Measurements from ENCODE around the gene NCMAP. TPM values are rescaled to one million over a fixed set of nuclear protein-coding genes. Genes with fewer than 3 reads are reported as not detected.

The NCMAP gene
- polyA plus RNA-seq, 4 donors, result 0.81 to 15.7 (median 3.0) TPM

- H3K4me1 ChIP-seq (ENCODE audit: control insufficient read depth in 3 of 3, insufficient read depth in 2 of 3, low read depth in 1 of 3, low read length in 2 of 3), result peaks cover 0 to 23% (median 11%) of the 10 kb centered on the region in 3 donors
- peak overlapping the region; percentile 88 to 98 (median 92) for H3K4me3 ChIP-seq (ENCODE audit: low read depth in 1 of 3, low read length in 3 of 3)
- 0% methylated on average over 39 to 53 of the region's 53 CpGs for WGBS, 3 donors
- H3K27me3 ChIP-seq (ENCODE audit: control insufficient read depth in 3 of 3, insufficient read depth in 3 of 3, low read length in 3 of 3), result no peaks in the 10 kb centered on the region
- DNase-seq, result peak; percentile 44 to 74
- no peaks in the 10 kb centered on the region for H3K9me3 ChIP-seq (ENCODE audit: control insufficient read depth in 2 of 2, insufficient read depth in 1 of 2, low read depth in 1 of 2, low read length in 1 of 2)
- H3K36me3 ChIP-seq (ENCODE audit: control insufficient read depth in 3 of 3, insufficient read depth in 2 of 3, low read depth in 1 of 3, low read length in 3 of 3), result peaks cover 3 to 10% (median 5%) of the 10 kb centered on the region in 3 donors
- FAIRE-seq, result no peak
- H3K27ac ChIP-seq (ENCODE audit: low read depth in 1 of 3, low read length in 2 of 3), result peak overlapping the region; percentile 72 to 95 (median 85)
Observed at GRCh38 chr1:24643363-24644099, 87.6 kb downstream of the NCMAP start.

- Histone ChIP-seq H3K9me3 (ENCODE audit: control insufficient read depth in 2 of 2, insufficient read depth in 1 of 2, low read depth in 1 of 2, low read length in 1 of 2) (no peaks in the 10 kb centered on the region), H3K4me3 (ENCODE audit: low read depth in 1 of 3, low read length in 3 of 3) (peak overlapping the region; percentile 88 to 98 (median 92)), H3K27me3 (ENCODE audit: control insufficient read depth in 3 of 3, insufficient read depth in 3 of 3, low read length in 3 of 3) (no peaks in the 10 kb centered on the region), H3K36me3 (ENCODE audit: control insufficient read depth in 3 of 3, insufficient read depth in 2 of 3, low read depth in 1 of 3, low read length in 3 of 3) (peaks cover 6 to 13% (median 10%) of the 10 kb centered on the region in 3 donors), H3K4me1 (ENCODE audit: control insufficient read depth in 3 of 3, insufficient read depth in 2 of 3, low read depth in 1 of 3, low read length in 2 of 3) (peaks cover 0 to 23% (median 11%) of the 10 kb centered on the region in 3 donors), H3K27ac (ENCODE audit: low read depth in 1 of 3, low read length in 2 of 3) (peak overlapping the region; percentile 72 to 95 (median 85))
- FAIRE-seq, result no peak
- peak; percentile 21 to 60 for DNase-seq
- WGBS, 3 donors, result 0 to 1% (median 1%) methylated on average over 9 of the region's 9 CpGs
Observed at GRCh38 chr1:24644100-24644384, 88.2 kb downstream of the NCMAP start.

- no peaks in the 10 kb centered on the region for H3K27me3 ChIP-seq (ENCODE audit: control insufficient read depth in 3 of 3, insufficient read depth in 3 of 3, low read length in 3 of 3)
- H3K4me1 ChIP-seq (ENCODE audit: control insufficient read depth in 3 of 3, insufficient read depth in 2 of 3, low read depth in 1 of 3, low read length in 2 of 3), result peaks cover 0 to 15% (median 9%) of the 10 kb centered on the region in 3 donors
- no peak overlapping the region for H3K4me3 ChIP-seq (ENCODE audit: low read depth in 1 of 3, low read length in 3 of 3)
- no peaks in the 10 kb centered on the region for H3K9me3 ChIP-seq (ENCODE audit: control insufficient read depth in 2 of 2, insufficient read depth in 1 of 2, low read depth in 1 of 2, low read length in 1 of 2)
- no peak overlapping the region for H3K27ac ChIP-seq (ENCODE audit: low read depth in 1 of 3, low read length in 2 of 3)
- no peak for DNase-seq
- H3K36me3 ChIP-seq (ENCODE audit: control insufficient read depth in 3 of 3, insufficient read depth in 2 of 3, low read depth in 1 of 3, low read length in 3 of 3), result peaks cover 14 to 35% (median 31%) of the 10 kb centered on the region in 3 donors
- 90 to 92% (median 90%) methylated on average over 5 of the region's 5 CpGs for WGBS, 3 donors
- no peak for FAIRE-seq
Observed at GRCh38 chr1:24648919-24649318, 93.0 kb downstream of the NCMAP start.

GRCh38 chr1:24652382-24652781 lies 96.5 kb downstream of the NCMAP start:
- Histone ChIP-seq H3K4me1 (ENCODE audit: control insufficient read depth in 3 of 3, insufficient read depth in 2 of 3, low read depth in 1 of 3, low read length in 2 of 3) (peaks cover 0 to 7% (median 0%) of the 10 kb centered on the region in 3 donors), H3K9me3 (ENCODE audit: control insufficient read depth in 2 of 2, insufficient read depth in 1 of 2, low read depth in 1 of 2, low read length in 1 of 2) (no peaks in the 10 kb centered on the region), H3K27me3 (ENCODE audit: control insufficient read depth in 3 of 3, insufficient read depth in 3 of 3, low read length in 3 of 3) (no peaks in the 10 kb centered on the region), H3K36me3 (ENCODE audit: control insufficient read depth in 3 of 3, insufficient read depth in 2 of 3, low read depth in 1 of 3, low read length in 3 of 3) (peaks cover 34 to 54% (median 35%) of the 10 kb centered on the region in 3 donors), H3K27ac (ENCODE audit: low read depth in 1 of 3, low read length in 2 of 3) (no peak overlapping the region), H3K4me3 (ENCODE audit: low read depth in 1 of 3, low read length in 3 of 3) (no peak overlapping the region)
- WGBS, 3 donors, result 95 to 98% (median 96%) methylated on average over 13 of the region's 13 CpGs
- FAIRE-seq (no peak), DNase-seq (no peak)

GRCh38 chr1:24654010-24654409 lies 98.1 kb downstream of the NCMAP start:
- H3K36me3 ChIP-seq (ENCODE audit: control insufficient read depth in 3 of 3, insufficient read depth in 2 of 3, low read depth in 1 of 3, low read length in 3 of 3), result peaks cover 34 to 47% (median 36%) of the 10 kb centered on the region in 3 donors
- no peaks in the 10 kb centered on the region for H3K9me3 ChIP-seq (ENCODE audit: control insufficient read depth in 2 of 2, insufficient read depth in 1 of 2, low read depth in 1 of 2, low read length in 1 of 2)
- peaks cover 0 to 9% (median 0%) of the 10 kb centered on the region in 3 donors for H3K4me1 ChIP-seq (ENCODE audit: control insufficient read depth in 3 of 3, insufficient read depth in 2 of 3, low read depth in 1 of 3, low read length in 2 of 3)
- H3K27ac ChIP-seq (ENCODE audit: low read depth in 1 of 3, low read length in 2 of 3), result no peak overlapping the region
- H3K4me3 ChIP-seq (ENCODE audit: low read depth in 1 of 3, low read length in 3 of 3), result no peak overlapping the region
- DNase-seq (no peak), FAIRE-seq (no peak)
- no peaks in the 10 kb centered on the region for H3K27me3 ChIP-seq (ENCODE audit: control insufficient read depth in 3 of 3, insufficient read depth in 3 of 3, low read length in 3 of 3)
- 95 to 98% (median 97%) methylated on average over 3 of the region's 3 CpGs for WGBS, 3 donors

GRCh38 chr1:24656046-24656445 lies 100.2 kb downstream of the NCMAP start:
- no peak overlapping the region for H3K27ac ChIP-seq (ENCODE audit: low read depth in 1 of 3, low read length in 2 of 3)
- FAIRE-seq (no peak), DNase-seq (no peak)
- H3K36me3 ChIP-seq (ENCODE audit: control insufficient read depth in 3 of 3, insufficient read depth in 2 of 3, low read depth in 1 of 3, low read length in 3 of 3), result peaks cover 33 to 35% (median 34%) of the 10 kb centered on the region in 3 donors
- no peaks in the 10 kb centered on the region for H3K9me3 ChIP-seq (ENCODE audit: control insufficient read depth in 2 of 2, insufficient read depth in 1 of 2, low read depth in 1 of 2, low read length in 1 of 2)
- 100% methylated on average over 1 of the region's 1 CpG for WGBS, 3 donors
- H3K4me1 ChIP-seq (ENCODE audit: control insufficient read depth in 3 of 3, insufficient read depth in 2 of 3, low read depth in 1 of 3, low read length in 2 of 3), result peaks cover 0 to 9% (median 0%) of the 10 kb centered on the region in 3 donors
- no peak overlapping the region for H3K4me3 ChIP-seq (ENCODE audit: low read depth in 1 of 3, low read length in 3 of 3)
- no peaks in the 10 kb centered on the region for H3K27me3 ChIP-seq (ENCODE audit: control insufficient read depth in 3 of 3, insufficient read depth in 3 of 3, low read length in 3 of 3)

- WGBS, 3 donors, result 73 to 76% (median 74%) methylated on average over 3 of the region's 3 CpGs
- peaks cover 32 to 36% (median 34%) of the 10 kb centered on the region in 3 donors for H3K36me3 ChIP-seq (ENCODE audit: control insufficient read depth in 3 of 3, insufficient read depth in 2 of 3, low read depth in 1 of 3, low read length in 3 of 3)
Observed at GRCh38 chr1:24657781-24658180, 101.9 kb downstream of the NCMAP start.

More at GRCh38 chr1:24657781-24658180, 101.9 kb downstream of the NCMAP start:
- FAIRE-seq (no peak), DNase-seq (no peak)
- peaks cover 0 to 9% (median 0%) of the 10 kb centered on the region in 3 donors for H3K4me1 ChIP-seq (ENCODE audit: control insufficient read depth in 3 of 3, insufficient read depth in 2 of 3, low read depth in 1 of 3, low read length in 2 of 3)
- H3K9me3 ChIP-seq (ENCODE audit: control insufficient read depth in 2 of 2, insufficient read depth in 1 of 2, low read depth in 1 of 2, low read length in 1 of 2), result no peaks in the 10 kb centered on the region
- H3K4me3 ChIP-seq (ENCODE audit: low read depth in 1 of 3, low read length in 3 of 3), result no peak overlapping the region
- H3K27me3 ChIP-seq (ENCODE audit: control insufficient read depth in 3 of 3, insufficient read depth in 3 of 3, low read length in 3 of 3), result no peaks in the 10 kb centered on the region
- H3K27ac ChIP-seq (ENCODE audit: low read depth in 1 of 3, low read length in 2 of 3), result no peak overlapping the region

Measured in small intestine (tissue), 7 donors.